GM18517 (cell line): ENCODE measurements around the gene MACROD2.
A peak's percentile ranks its signal among the peaks of the same experiment; 100 is the strongest.

ENCODE experiments used
- ATAC-seq: cut with Tn5 transposase; IDR thresholded peaks from one replicate; pipeline ENCODE4 v1.9.1; 2021; ENCODE audit warnings: mild to moderate bottlenecking, moderate library complexity; ENCODE audit not compliant: unreplicated experiment

MACROD2 gene

DNA sequence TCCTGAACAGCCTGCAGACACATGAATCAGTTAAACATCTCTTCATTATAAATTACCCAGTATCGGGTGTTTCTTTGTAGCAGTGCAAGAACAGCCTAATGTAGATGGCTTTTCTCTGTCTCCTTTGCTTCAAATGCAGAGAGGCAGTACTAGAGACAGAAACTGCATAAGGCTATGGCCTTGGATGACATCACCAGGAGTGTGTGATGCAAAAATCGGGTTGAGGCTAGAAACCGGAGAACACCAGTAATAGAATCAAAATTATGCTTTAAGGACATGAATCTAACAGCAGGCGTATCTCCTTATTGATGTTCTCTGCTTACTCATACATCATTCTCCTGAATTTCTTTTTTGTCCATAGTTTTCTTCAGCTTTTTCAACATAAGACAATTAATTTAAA lies 391.4 kb downstream of the MACROD2 start:
- ATAC-seq, result no peak

DNA sequence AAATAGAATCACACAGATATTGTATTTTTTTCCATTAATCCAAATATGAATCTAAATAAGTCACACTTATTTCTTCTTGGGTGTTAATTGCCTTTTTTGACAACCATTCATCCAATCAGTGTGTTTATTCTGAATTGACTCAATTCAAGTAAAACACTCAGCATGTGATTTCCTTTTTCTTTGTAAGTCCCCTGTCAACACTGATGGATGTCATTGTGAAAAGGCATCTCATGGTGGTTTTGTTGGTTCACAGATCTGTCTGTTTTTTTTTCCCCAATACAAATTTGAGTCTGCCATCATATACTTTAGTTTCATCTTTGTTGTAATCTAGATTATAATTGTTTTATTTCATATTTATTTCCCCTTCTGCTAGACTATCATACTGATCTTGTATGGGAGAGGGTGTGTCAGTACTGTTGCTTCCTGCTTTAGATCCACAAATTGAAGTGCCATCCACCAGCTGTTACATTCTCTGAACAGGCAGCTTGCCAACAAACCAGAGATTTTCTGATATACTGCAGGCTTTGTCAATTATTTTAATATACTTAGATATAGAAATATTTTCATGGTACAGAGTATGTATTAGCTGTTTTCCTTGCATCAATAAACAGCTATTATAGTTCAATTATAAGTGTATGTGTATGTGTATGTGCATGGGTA lies 406.3 kb downstream of the MACROD2 start:
- ATAC-seq, result no peak

DNA sequence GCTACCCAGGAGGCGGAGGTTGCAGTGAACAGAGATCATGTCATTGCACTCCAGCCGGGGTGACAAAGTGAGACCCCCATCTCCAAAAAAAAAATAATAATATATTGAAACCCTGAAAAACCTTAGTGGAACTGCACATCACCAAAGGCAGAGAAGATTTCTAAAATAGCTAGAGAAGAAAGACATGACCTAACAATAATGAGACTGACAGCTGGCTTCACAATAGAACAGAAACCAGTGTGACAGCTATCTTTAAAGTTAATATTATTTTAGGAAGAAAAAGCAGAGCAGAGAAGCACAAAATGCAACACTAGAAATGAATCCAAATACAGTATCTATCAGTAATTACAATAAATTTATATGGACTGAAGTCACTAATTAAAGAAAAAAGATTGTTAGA lies 409.2 kb downstream of the MACROD2 start:
- ATAC-seq, result no peak

DNA sequence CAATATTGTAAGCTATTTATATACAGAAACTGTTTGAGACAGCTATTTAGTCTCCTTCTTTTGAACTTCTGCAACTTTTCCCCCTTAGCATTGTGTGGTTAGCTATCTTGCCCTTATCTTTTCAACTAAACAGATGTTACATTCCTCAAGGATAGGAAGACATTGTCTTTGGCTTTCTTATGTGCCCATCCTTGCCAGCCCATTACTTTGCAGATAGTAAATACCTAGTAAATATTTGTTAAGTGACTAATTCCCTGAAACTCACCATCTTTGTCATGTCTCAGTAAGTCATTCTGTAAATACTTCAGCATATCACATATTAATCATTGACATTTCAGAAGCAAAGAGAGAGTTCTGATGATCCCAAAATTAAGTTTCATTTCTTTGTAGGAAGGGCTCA lies 411.2 kb downstream of the MACROD2 start:
- peak; percentile 66 for ATAC-seq

DNA sequence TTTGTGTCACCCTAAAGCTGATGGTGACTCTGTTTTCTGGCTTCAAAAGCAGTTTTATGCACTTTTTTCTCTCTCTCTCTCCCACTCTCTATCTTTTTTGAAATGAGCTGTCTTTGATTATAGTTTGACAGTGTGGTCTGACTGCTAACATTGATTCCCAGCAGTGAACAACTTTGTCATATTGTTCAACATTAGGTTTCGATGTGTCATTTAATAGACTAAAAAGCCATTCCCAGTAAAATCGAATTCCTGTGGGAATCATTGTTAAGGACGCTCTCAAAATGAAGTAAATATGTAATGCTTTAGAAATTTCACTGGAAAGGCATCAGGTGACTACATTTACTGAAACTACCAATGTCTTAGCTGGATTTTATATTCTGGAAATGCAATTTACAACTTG lies 412.0 kb downstream of the MACROD2 start:
- ATAC-seq, result no peak

DNA sequence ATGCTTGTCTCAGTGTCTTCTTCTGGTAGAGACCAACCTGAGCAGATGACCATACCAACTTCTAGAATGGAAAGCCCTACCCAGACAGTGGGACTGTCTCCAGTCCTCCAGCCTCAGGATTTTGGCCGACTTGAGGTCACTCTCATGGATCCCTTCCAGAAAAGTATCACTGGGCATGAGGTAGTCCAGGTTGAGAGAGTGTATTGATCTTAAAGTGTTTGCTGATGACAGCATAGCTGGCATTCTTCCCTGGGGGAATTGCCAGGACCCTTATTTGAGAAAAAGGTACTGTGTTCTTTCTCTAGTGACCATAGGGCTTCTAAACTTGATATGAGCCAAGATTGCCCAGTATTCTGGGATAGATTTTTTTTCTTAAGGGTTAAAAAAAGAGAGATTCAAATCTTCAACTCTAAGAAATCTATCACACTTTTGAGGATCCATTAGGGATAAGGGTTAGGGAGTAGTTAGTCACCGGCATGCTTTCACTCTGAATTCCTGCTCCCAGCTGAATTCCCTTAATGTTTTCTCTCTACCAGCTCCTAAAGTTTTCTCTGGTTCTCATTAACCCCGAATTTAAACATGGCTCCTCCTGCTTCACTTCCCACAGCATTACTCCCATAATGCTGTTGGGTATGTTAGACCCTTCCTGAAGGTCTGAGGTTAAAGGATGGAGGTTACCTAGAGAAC lies 415.7 kb downstream of the MACROD2 start:
- no peak for ATAC-seq

DNA sequence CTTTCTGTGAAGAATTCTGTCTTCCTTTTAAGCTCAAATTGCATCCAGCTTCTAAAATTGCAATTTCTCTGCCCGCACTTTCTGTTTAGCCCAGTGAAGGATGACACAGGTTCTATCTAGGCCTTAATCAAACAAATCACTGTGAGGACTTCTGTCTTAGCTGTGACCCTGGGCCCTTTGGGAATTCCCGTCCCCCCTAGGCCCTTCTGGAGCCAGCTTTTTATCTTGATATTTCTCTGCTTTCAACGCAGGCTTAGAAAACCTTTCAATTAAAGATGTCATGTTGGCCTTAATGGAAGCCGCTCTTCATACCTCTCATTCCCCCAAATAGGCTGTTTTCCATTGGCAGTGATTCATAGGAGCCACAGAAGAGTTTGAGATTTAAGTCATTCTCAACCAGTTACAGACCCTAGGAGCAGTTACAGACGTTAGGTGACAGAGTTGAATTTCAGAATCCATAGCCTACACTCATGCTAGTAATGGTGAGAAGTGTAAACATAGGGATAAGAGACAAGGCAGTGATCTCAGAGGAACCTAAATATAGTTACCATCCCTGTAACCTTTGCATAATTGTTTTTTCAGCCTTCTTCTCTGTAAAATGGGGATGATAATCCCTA lies 416.9 kb downstream of the MACROD2 start:
- no peak for ATAC-seq

DNA sequence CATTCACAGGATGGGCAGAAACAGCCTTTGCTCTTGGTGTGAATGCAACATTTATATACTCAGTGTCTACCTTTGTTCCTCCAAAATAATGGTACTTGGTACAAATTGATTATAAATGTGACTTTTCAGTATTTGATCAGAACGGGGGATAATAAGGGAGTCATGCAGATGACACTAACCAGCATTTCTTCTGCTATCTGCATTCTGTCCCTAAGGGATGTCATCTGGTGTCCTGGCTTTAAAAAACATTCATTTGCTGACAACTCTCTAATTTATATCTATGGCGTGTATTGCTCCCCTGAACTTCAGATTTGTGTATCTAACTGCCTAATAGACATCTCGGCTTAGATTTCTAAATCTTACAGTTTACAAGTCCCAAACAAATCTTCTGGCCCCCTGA lies 418.5 kb downstream of the MACROD2 start:
- ATAC-seq, result no peak

DNA sequence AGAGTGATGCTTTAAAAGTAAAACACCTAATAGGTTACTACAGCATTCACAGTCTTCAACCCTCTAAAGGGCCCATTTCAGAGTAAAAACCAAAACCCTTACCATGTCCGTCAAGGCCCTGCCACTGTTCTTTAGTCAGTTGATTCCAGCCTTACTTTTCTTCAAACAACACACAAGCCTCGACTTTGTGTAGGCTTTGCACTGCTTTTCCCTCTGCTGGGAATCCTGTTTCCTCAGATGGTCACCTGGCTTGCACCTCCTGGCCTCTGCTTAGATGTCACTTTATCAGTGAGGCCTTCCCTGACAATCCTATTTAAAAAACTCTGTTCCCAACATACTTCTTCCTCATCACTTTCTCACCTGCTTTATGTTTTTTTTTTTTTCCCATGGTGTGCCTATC lies 419.2 kb downstream of the MACROD2 start:
- ATAC-seq, result no peak

DNA sequence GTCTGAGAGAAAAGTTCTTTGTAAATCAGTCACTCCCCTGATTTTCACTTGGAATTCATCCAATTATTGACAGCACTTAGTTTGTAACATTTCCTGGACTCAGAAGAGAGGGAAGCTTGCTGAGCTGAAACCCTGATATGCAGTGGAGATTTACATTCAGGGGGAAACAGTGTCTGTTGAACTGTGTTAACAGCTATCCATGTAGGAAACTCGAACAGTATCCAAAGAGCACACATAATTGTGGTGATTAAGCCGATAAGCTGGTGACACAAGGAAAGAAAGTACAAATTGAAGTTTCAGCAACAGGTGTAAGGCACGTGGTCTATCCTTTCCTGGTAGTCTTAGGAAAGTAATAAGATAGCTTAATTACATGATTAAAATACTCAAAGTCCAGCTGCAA lies 420.2 kb downstream of the MACROD2 start:
- no peak for ATAC-seq

DNA sequence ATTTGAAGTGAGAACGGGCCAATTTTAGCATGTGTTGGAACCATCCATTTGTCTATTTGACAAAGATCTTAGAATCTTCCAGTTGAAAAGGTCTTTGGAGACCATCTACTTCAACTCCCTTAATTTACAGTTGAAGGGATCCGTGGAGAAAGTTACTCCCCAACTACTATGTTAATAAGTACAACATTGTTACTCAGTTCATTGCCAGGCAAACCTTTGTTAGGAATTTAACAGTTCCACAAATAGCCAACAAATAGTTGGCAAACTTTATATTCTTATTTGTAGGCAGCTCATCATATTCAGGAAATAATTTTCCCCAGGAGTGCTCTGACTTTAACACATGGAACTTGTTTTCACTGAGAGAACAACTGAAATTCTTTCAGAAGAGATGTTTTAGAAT lies 423.1 kb downstream of the MACROD2 start:
- no peak for ATAC-seq

DNA sequence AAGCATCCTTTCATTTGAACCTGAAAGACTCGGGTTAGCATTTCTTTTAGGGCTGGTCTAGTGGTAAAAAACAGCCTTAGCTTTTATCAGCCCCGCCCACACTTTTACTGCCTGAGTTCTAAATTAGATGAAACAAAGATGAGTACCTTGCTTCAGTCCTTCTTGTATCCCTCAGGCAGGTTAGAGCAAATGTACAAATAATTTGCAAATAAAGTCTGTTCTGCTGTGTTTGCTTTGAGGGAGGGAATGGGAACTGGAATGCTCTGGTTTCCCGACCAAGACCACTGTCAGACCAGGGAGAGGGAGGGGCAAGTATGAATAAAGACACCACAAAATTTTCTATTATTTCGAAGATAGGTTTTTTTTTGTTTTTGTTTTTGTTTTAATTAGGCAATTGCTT lies 427.6 kb downstream of the MACROD2 start:
- no peak for ATAC-seq

DNA sequence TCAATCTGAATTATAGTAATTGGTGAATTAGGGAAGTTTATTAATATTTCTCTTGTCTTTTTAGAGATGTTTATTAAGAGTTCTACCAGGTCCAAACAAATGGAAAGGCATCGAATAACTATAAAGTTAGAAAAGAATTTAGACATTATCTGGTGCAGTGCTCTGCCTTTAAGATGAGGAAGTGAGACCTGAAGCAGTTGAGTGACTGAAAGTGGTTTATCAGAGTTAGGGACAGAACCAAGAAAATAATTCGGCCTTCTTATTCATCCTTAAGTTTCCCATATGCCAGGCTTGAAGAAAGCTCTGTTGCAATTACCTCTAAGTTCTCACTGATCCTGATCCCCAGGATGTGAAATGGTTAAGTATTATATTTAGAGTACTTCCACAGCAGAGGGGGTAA lies 436.3 kb downstream of the MACROD2 start:
- ATAC-seq, result no peak

DNA sequence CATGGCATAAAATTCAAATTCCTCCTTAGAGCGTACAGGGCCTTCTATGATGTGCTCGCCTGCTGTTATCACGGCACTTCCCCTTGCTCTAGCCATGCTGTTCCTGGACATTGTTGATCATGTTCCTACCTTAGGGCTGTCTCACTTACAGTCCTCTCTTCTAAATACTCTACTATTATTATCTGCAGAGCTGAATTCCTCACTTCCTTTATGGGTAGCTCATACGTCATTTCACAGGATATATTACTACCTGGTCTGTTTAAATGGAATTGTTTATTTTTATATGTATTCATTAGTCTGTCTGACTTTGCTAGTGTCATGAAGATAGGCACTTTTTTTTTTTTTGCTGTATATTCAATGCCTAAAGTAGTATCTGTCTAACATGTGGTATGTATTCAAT lies 436.8 kb downstream of the MACROD2 start:
- no peak for ATAC-seq

DNA sequence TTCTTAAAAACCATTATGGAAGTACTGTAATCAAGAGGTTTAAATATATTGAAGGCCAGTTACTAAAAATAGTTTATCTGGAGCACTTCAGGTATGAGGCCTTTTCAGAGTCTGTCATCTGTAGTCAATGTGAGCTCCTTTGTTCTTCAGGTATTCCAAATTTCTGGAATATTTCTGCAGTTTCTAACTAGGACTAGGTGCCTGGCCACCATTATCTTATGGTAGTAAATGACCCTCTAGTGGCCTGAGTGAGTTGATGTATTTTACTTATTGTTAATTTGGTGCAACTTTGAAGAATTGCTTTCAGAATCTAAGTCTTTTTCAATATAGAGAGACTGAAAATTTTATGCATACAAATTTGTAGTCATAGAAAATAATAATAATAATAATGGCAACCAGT lies 437.3 kb downstream of the MACROD2 start:
- ATAC-seq, result no peak

DNA sequence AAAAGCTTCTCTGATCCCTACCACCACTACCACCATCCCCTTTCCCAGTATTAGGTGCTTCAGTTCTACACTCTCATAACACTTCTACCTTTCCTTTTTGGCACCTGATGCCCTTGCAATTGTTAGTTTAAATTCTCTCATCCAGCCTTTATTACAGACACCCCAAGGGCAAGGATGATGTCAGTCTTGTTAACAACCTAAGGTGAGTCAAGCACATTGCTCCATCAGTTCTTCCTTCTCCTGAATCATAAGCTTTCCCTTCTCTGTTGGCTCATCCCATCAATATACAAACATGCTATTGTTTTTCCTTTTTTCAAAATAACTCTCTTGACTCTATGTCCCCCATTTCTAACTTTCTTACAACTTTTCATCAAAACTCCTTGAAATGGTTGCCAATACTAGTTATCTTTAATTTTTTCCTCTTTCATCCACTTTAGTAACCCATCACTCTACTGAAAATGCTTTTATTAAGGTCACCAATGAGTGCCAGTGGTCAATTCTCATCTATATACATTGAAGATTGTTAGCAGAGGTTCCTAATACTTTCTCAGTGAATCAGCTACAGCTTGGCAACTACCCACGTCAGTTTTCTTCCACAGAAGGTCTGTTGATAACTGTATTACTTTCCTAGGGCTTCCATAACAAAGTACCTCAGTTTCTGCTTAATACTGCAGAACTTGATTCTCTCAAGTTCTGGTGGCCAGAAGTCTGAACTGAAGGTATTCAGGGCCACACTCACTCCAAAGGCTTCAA lies 439.2 kb downstream of the MACROD2 start:
- ATAC-seq, result no peak

DNA sequence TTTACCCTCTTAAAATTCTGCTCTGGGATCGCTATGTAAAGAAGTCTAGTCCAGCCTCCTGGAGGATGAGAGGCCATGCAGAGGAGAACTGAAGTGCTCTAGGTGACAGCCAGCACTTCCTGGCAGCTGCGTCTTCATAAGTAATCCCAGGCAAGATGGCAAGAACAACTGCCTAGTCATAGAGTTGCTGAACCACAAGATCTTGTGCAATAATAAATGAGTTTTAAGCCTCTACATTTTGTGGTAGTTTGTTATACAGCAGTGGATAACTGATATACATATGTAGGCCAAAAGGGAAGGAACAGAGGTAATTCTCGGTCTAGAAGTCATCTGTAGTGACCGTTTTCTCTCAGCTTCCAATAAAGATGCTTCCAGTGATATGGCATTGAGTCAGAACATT lies 445.9 kb downstream of the MACROD2 start:
- ATAC-seq, result no peak

DNA sequence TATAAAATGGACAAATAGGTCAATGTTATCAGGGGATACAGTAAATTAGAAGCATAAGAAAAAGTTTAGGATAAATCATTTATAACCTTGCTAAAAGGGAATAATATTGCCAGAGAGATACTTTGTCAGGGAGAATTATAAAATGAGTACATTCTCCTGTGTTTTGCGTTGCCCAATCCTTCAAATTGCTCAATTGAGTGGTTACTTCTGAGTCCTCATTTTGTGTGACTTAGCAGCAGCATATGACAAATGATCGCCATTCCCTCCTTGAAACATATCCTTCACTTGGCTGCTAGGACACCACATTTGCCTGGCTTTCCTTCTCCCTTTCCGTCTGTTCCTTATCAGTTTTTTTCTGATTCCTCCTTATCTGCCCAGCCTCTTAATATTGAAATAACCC lies 448.8 kb downstream of the MACROD2 start:
- ATAC-seq, result no peak

DNA sequence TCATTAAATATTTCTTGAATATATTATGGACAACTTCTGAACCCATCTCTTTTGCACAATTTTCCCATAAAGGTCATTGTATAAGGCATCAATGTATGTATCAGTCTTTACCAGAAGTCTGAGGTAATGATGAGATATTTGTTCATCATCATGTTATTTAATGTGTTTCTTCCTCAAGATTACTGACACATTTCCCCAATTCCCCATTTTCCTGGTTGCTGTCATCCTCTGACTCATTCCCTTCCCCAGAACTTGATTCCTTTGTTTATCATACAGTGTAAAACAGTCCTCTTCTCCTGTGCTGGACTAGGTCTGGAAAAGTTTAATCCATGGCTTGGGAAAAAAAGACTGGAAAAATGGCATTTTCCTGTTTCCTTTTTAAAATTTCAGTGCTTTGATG lies 450.0 kb downstream of the MACROD2 start:
- no peak for ATAC-seq

DNA sequence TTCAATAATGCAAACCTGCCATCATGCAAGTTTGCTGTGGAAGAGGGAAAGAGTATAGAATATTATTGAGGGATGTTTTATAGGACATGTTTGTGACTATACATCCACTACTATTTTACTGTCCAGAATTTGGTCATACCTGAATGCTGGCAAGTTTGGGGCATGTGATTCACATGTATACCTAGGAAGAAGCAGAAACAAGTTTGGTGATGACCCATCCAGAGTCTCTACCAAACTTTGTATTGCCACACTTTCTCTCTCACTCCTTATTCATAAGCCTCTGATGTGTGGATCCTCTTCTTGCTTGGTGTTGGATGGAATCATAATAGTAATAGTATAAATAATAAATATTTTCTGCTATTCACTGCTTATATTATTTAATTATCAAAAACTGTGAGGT lies 450.6 kb downstream of the MACROD2 start:
- ATAC-seq, result no peak

DNA sequence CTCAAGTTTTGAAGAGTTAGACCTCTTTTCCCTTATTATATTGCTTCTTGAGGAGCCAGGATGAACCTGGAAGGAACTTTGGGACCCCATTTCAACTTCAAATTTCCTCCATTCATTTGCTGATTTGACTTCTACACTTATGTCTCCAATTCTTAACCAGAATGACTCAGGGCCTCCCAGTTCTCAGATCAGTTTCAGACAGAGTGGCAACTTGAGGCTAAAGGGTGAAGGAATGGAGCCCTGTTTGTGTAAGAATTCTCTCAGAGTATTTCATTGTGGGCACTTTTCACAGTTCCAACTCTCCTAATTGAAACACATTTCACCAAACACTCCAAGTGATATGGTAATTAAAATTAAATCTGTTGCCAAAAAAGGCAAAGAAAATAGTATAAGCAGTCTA lies 451.1 kb downstream of the MACROD2 start:
- no peak for ATAC-seq

DNA sequence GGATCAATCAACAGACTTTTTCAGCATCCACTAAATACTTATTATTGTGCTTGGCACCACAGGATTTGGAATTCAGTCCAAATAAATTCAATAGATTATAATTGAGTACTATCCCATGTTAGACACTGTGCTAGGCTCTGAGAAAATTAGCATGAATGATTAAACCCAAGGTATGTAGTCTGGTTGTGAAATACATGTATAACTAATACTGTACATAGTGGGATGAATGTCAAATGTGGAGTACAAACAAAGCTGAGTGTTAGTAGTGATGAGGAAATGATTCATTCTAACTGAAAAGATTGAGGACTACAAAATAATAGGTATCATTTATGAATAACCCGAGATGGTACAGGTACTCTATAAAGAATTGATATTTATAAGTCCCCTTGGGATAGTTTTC lies 454.0 kb downstream of the MACROD2 start:
- no peak for ATAC-seq
